Activated CD4-positive, alpha-beta T cell treated with anti-CD3 and anti-CD28 coated beads, Interleukin-2, amount 10 ng/mL, durations not matched to agents 24 days and 14 days (primary cell): ENCODE data around the gene NCOA1. TPM values are rescaled to one million over a fixed set of nuclear protein-coding genes. Genes with fewer than 3 reads are reported as not detected.

Experiments
- DNase-seq: peaks from one replicate; pipeline ENCODE4 v3.0.0; 2022
- H3K27ac Mint-ChIP-seq: one replicate; pipeline ENCODE4 v1.8.0; 2022; ENCODE audit warnings: mild to moderate bottlenecking, mixed read lengths
- H3K27me3 Mint-ChIP-seq: one replicate; pipeline ENCODE4 v1.8.0; 2022; ENCODE audit warnings: mixed read lengths
- H3K36me3 Mint-ChIP-seq: one replicate; pipeline ENCODE4 v1.8.0; 2022; ENCODE audit warnings: low read depth, mild to moderate bottlenecking, mixed read lengths
- H3K4me1 Mint-ChIP-seq: one replicate; pipeline ENCODE4 v1.8.0; 2021; ENCODE audit warnings: mixed read lengths
- H3K4me3 Mint-ChIP-seq: one replicate; pipeline ENCODE4 v1.8.0; 2022; ENCODE audit warnings: mild to moderate bottlenecking, moderate library complexity, mixed read lengths
- H3K9me3 Mint-ChIP-seq: one replicate; pipeline ENCODE4 v1.8.0; 2021; ENCODE audit warnings: mixed read lengths
- intact Hi-C: fragments of 100-400 bp; cut with micrococcal nuclease; formaldehyde crosslinking; loops from one replicate; pipeline ENCODE4 v1.15.1; 2023
- total RNA-seq: library from RNA; stranded (reverse); gene quantifications from 2 replicates; pipeline ENCODE4 v1.2.3, GENCODE V29; 2022

NCOA1 gene
- total RNA-seq, 1 donor from 2014 or later = 25.9 TPM

DNA sequence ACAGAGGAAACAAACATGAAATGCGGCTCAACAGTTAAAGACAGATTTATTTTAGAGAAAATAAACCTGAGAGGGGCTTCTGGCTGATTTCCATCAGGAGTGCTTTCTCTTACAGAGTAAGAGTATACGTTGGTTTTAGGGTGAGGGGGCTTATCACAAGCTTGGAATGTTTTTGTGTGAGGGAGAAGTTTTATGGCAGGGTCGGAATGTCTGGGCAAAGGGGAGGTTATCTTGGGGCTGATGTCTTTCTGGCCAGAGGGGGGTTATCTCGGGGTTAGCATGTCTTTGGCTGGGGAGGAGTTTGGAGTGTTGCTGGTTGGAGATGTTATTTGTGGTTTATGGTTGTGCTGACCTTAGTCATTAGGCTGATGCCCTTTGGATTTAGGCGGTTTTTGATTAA is 280.0 kb downstream of the NCOA1 start:
- Mint-ChIP-seq H3K27ac (no peak overlapping the region), H3K27me3 (no peaks in the 10 kb centered on the region), H3K4me3 (no peak overlapping the region), H3K9me3 (no peaks in the 10 kb centered on the region), H3K36me3 (peaks cover 13% of the 10 kb centered on the region), H3K4me1 (peaks cover 7% of the 10 kb centered on the region)
- intact Hi-C loops = no loop called here
- DNase-seq = no peak

DNA sequence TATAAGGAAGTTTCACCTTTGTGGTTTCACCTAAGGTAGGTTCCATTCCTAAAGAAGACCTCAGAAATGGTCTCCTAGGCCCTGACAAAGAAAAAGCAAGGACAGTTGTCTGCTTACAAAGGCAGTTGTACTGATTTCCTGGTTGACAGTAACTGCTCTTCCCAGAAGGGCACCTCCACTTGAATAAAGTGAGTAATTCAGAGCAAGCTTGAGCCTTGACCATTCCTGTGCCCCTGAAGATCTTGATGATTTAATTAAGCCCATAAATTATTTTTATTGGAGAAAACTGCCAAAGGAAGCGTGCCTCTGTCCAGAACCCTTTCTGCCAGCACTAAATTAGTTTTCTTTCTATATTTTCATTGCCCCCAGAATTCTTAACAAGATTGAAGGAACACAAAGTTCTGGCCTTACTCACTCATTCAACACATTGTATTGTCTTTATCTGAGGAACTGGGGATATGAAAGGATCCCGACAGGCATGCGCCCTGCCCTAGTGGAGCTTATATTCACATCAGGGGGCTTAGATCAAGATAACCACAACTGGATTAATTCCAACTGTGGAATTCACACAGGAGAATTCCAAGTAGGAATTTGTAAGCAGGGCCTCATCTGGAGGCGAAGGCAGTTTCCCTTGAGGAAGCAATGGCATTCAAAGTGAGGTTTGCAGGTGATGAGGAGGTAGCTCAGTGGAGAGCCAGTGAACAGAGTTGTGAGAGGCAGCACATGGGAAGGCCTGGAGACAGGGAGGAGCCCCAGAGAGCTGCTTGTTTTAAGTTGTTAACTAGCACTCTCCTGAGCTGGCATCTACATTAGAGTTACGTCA is 280.9 kb downstream of the NCOA1 start:
- Mint-ChIP-seq H3K4me3 (no peak overlapping the region), H3K27me3 (no peaks in the 10 kb centered on the region), H3K36me3 (peaks cover 9% of the 10 kb centered on the region), H3K27ac (no peak overlapping the region), H3K4me1 (no peaks in the 10 kb centered on the region), H3K9me3 (no peaks in the 10 kb centered on the region)
- no peak for DNase-seq
- intact Hi-C loops = no loop called here

DNA sequence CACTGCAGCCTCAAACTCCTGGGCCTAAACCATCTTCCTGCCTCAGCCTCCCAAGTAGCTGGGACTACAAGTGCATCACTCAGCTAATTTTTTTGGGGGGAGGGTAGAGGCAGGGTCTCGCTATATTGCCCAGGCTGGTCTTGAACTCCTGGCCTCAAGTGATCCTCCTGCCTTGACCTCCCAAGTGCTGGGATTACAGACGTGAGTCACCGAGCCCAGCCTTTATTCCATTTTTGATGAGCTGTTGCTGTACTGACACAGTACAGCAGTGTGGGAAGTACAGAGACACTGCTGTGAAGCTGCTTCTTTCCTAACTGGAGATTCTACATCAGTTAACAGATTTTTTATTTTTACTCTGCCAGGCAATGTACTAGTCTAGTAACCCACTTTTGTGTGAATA is 283.3 kb downstream of the NCOA1 start:
- peaks cover 3% of the 10 kb centered on the region for H3K27me3 Mint-ChIP-seq
- peaks cover 6% of the 10 kb centered on the region for H3K36me3 Mint-ChIP-seq
- DNase-seq = no peak
- H3K9me3 Mint-ChIP-seq = no peaks in the 10 kb centered on the region
- no peaks in the 10 kb centered on the region for H3K4me1 Mint-ChIP-seq
- no peak overlapping the region for H3K4me3 Mint-ChIP-seq
- no peak overlapping the region for H3K27ac Mint-ChIP-seq
- intact Hi-C loops = no loop called here

DNA sequence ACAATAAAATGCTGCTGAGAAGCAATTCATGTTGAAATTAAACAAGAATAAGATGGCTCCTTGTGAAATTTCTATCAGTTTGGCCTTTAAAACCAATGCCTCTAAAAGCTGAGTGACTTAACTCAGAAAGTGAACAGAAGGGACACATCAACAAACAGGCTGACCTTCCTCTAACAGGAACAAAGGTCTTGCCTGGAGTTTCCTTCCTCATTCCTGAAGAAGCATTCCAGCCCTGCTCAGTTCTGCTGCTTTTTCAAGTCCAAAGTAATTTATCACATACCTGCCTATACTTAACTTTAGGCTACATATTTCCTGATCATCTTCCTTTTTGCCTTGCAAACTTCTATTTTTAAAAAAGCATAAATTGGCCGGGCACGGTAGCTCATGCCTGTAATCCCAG is 288.1 kb downstream of the NCOA1 start:
- peaks cover 10% of the 10 kb centered on the region for H3K27me3 Mint-ChIP-seq
- no peak overlapping the region for H3K4me3 Mint-ChIP-seq
- peaks cover 7% of the 10 kb centered on the region for H3K9me3 Mint-ChIP-seq
- H3K4me1 Mint-ChIP-seq = no peaks in the 10 kb centered on the region
- no peak for DNase-seq
- intact Hi-C loops = no loop called here
- no peak overlapping the region for H3K27ac Mint-ChIP-seq
- no peaks in the 10 kb centered on the region for H3K36me3 Mint-ChIP-seq

DNA sequence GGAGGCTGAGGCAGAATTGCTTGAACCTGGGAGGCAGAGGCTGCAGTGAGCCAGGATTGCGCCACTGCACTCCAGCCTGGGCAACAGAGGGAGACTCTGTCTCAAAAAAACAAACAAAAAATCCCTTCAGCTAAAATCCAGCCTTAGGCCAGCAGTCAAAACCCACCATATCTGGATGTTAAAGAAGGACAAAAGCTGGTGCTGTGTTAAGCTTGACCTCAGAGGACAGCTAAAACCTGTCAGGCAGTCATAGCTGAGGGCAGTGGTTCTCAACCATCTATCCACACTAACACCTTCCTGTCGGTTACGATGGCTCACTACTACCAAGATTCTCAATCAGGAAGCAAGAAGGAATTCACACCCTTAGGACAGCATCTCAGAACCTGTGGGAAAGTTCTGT is 292.6 kb downstream of the NCOA1 start:
- no peak for DNase-seq
- no peaks in the 10 kb centered on the region for H3K36me3 Mint-ChIP-seq
- H3K9me3 Mint-ChIP-seq = peaks cover 7% of the 10 kb centered on the region
- no peak overlapping the region for H3K4me3 Mint-ChIP-seq
- no peak overlapping the region for H3K27ac Mint-ChIP-seq
- H3K27me3 Mint-ChIP-seq = peaks cover 8% of the 10 kb centered on the region
- H3K4me1 Mint-ChIP-seq = no peaks in the 10 kb centered on the region
- intact Hi-C loops = no loop called here

DNA sequence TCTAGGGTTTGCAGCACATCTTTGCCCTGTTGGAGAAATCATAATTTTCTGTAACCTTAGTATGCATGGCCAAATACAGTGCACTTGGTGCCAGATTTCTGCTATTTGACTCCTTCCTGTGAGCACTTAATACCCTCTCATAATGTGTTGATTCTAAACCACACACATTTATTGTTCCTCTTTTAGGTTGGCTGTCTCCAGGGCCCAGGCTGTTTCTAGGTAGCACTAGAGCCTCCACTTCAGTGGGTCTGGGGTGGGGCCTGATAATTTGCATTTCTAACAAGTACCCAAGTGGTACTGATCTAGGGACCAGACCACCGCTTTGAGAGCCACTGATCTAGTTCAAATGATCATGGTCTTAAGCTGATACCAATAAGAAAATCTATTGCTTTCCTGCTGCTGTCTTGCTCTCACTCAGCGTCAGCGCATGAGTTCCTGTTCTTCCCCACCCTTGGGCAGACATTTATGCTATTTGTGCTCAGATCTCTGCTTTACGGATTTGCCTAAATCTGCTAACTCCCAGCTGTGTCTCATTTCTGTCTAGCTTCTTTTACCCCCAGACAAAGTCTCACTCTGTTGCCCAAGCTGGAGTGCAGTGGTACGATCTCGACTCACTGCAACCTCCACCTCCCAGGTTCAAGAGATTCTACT is 294.7 kb downstream of the NCOA1 start:
- peaks cover 3% of the 10 kb centered on the region for H3K9me3 Mint-ChIP-seq
- peaks cover 4% of the 10 kb centered on the region for H3K27me3 Mint-ChIP-seq
- no peaks in the 10 kb centered on the region for H3K4me1 Mint-ChIP-seq
- no peak overlapping the region for H3K4me3 Mint-ChIP-seq
- no peak overlapping the region for H3K27ac Mint-ChIP-seq
- intact Hi-C loops = no loop called here
- H3K36me3 Mint-ChIP-seq = peaks cover 2% of the 10 kb centered on the region
- no peak for DNase-seq

DNA sequence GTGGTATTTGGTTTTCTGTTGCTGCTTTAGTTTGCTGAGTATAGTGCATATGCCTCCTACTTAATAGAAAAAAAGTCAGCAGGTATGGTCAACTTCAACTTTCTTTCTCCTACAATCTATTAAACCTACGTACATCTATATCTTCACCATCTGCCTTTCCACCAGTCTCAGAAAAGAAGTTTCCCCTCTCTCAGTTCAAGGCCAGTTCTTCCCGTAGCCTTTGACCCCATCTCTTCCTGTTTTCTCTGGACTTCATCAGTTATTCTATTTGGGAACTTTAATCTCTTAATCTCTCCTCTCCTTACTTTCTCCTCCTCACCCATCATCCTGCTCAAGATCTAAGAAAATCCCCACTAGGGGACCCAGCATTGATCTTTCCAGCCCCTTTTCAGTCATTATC is 296.5 kb downstream of the NCOA1 start:
- intact Hi-C loops = no loop called here
- no peak for DNase-seq
- H3K27me3 Mint-ChIP-seq = no peaks in the 10 kb centered on the region
- no peak overlapping the region for H3K27ac Mint-ChIP-seq
- H3K4me3 Mint-ChIP-seq = no peak overlapping the region
- H3K9me3 Mint-ChIP-seq = no peaks in the 10 kb centered on the region
- peaks cover 2% of the 10 kb centered on the region for H3K36me3 Mint-ChIP-seq
- peaks cover 3% of the 10 kb centered on the region for H3K4me1 Mint-ChIP-seq

DNA sequence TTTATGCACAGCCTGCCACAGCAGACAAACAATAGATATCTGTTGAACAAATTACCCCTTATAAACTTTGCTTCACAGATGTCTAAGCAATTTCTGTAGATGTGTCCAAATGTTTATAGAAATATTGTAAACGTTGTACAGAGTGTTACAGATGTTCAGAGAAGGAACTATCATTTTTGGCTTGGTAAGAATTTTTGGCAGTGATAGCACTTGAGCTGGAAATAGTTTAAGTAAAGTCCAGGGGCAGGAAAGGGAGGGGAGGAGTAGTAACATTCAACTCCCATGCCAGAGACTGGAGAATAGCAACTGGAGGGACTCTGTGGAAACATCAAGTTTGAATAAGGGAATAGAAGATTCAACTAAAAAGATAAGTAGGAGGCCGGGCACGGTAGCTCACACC is 297.8 kb downstream of the NCOA1 start:
- no peak overlapping the region for H3K27ac Mint-ChIP-seq
- H3K27me3 Mint-ChIP-seq = peaks cover 2% of the 10 kb centered on the region
- peaks cover 8% of the 10 kb centered on the region for H3K4me1 Mint-ChIP-seq
- no peak overlapping the region for H3K4me3 Mint-ChIP-seq
- no peak for DNase-seq
- H3K9me3 Mint-ChIP-seq = no peaks in the 10 kb centered on the region
- H3K36me3 Mint-ChIP-seq = peaks cover 8% of the 10 kb centered on the region
- intact Hi-C loops = no loop called here

DNA sequence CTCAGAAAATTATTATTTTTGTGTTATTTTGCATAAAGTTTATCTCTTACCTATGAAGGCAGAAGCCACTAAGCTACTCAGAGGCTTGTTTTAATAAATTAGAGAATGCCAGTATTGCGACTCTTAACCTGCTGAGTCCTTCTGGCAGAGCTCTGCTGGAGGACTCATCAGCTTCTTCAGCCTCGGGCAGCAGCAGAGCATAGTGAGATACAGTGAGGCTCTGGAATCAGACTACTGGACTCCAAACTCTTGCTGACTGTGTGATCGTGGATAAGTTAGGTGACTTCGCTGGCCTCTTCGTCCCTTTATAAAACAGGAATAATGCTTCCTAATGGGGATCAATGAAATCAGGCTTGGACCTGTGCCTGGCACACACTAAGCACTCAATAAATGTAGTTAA is 300.4 kb downstream of the NCOA1 start:
- Mint-ChIP-seq H3K4me1 (peaks cover 23% of the 10 kb centered on the region), H3K27me3 (peaks cover 2% of the 10 kb centered on the region)
- intact Hi-C loops = loop anchor here (5.0 kb wide), 2 partner anchors 214 to 251 kb away; partner anchors contain the start of gene EFR3B

DNA sequence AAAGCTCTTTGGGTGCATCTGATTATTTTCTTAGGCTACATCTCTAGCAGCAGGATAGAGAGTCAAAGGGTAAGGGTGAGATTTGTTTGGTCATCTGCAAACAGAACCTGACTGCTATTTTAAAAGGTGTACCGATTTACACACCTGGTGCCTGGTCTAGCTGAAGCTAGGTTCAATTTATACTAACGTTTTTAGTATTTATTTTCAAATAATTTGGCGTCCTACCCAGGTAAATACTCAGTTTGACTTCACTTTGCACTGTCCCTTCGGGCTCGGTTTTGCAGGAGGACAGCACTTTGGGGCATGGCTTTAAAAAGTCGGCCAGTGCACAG is 301.5 kb downstream of the NCOA1 start:
- intact Hi-C loops = loop anchor here (2.0 to 5.0 kb wide), 5 partner anchors 34 to 302 kb away; partner anchors contain the start of genes DNAJC27, EFR3B and NCOA1
- H3K9me3 Mint-ChIP-seq = peaks cover under 1% of the 10 kb centered on the region
- H3K4me1 Mint-ChIP-seq = peaks cover 32% of the 10 kb centered on the region
- H3K36me3 Mint-ChIP-seq = peaks cover 32% of the 10 kb centered on the region
- peaks cover 2% of the 10 kb centered on the region for H3K27me3 Mint-ChIP-seq
- H3K4me3 Mint-ChIP-seq = peak overlapping the region; percentile 98
- H3K27ac Mint-ChIP-seq = peak overlapping the region; percentile 99
- no peak for DNase-seq

More for the DNA sequence above, 300.4 kb downstream of the NCOA1 start:
- Mint-ChIP-seq H3K9me3 (no peaks in the 10 kb centered on the region), H3K27ac (no peak overlapping the region), H3K36me3 (peaks cover 22% of the 10 kb centered on the region), H3K4me3 (no peak overlapping the region)
- DNase-seq = no peak

DNA sequence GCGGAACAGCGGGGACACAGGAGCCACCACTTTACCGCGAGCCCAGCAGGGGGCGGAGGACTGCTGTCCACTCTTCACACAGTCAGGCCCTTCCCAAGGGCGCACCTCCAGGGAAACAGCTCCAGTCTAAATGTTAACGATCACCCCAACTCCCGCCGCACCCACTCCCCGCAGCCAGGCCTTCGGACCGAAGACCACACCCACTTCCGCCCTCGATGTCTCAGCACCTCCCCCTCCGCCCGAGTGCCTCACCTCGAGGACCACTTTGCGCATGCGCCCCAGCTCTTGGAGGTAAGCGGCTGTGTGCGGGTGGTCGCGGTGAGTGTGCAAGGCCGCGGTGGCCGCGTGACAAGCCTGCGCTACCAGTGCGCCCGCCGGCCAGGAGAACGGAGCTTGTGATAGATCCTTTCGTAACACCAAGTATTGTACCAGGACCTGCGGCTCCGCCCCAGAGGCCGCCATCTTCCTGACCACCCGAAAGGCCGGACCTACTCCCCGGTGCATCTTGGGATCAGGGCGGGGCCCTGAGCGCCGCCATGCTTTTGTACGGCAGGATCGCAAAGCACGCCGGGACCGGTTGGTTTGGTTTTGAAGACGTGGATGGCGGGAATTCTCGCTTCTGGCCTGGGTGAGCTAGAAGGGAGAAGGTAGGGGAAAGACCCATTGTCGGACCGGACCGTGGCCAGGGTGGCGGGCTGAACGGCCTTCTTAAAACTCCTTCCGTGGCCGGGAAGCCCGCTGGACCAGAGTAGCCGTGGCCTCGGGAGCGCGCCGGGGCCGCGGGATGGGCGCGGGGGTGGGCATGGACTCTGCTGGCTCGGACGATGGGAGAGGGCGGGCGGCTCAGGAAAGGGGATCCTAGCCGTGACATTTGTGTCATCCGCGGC is 302.1 kb downstream of the NCOA1 start, which contains the start of the genes CENPO and PTRHD1:
Gene CENPO (plus strand): TSS at position 552 of the 887 bp plus-strand sequence. CDS start 495 bp downstream, outside the sequence.
Gene PTRHD1 (minus strand): TSS at position 518 of the 887 bp plus-strand sequence. CDS start 14 bp downstream, at position 504.
- Mint-ChIP-seq H3K36me3 (peaks cover 39% of the 10 kb centered on the region), H3K27me3 (peaks cover 2% of the 10 kb centered on the region), H3K4me3 (peak within 1 kb of the TSS; percentile 98), H3K9me3 (peaks cover 6% of the 10 kb centered on the region), H3K4me1 (peaks cover 37% of the 10 kb centered on the region), H3K27ac (peak within 1 kb of the TSS; percentile 99)
- DNase-seq = peak; percentile 98
- intact Hi-C loops = loop anchor here (2.0 to 5.0 kb wide), 5 partner anchors 34 to 302 kb away; partner anchors contain the start of genes DNAJC27, EFR3B and NCOA1

DNA sequence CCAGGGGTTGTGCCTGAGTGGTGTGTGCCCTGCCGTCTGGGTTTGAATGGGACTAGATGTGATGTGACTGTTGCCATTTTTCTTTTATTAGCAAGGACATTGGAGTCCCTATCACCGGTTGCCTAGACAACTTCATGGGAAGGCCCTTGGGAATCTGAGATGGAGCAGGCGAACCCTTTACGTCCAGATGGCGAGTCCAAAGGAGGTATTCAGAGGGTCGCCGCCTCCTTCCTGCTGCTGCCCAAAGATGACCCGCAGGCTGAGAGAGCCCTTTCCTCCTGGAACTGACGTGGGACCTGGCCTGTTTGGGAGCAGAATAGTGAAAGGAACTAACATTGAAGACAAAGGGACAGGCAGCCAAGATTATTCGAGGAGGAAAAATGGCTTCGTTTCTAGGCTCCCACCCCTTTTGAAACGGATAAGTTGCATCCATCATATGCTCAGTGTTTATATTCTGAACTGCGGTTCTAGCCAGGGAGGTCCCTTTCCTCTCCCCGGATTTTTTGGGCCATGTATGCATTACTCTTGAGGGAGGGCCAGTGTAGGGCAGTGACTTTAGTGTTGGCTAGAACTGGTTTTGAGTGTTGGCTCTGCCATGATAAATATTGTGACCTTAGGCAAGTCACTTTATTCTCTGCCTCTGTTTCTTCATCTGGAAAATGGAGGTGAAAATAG is 302.8 kb downstream of the NCOA1 start:
- peak overlapping the region; percentile 99 for H3K27ac Mint-ChIP-seq
- peak overlapping the region; percentile 98 for H3K4me3 Mint-ChIP-seq
- H3K27me3 Mint-ChIP-seq = peaks cover 2% of the 10 kb centered on the region
- H3K36me3 Mint-ChIP-seq = peaks cover 45% of the 10 kb centered on the region
- intact Hi-C loops = loop anchor here (2.0 to 5.0 kb wide), 5 partner anchors 33 to 303 kb away; partner anchors contain the start of genes DNAJC27, EFR3B and NCOA1
- peaks cover 37% of the 10 kb centered on the region for H3K4me1 Mint-ChIP-seq
- peaks cover 6% of the 10 kb centered on the region for H3K9me3 Mint-ChIP-seq
- DNase-seq = peak; percentile 74

DNA sequence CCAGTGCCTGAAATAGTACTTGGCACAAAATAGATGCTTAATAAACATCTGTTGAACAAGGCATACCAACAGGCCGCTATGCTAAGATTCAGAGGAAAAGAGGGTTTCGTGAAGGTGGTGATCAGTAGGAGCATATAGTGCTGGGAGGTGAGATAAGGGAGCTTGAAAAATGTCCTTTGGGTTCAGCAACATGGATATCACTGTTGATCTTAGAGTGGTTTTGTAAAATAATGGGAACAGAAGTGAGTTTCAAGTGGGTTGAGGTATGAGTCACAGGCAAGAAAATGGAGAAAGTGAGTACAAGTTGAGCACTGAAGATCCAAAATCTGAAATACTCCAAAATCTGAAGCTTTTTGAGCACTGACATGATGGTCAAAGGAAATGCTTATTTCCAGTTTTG is 306.6 kb downstream of the NCOA1 start:
- intact Hi-C loops = no loop called here
- Mint-ChIP-seq H3K27ac (peak overlapping the region; percentile 65), H3K4me3 (peak overlapping the region; percentile 6), H3K9me3 (peaks cover 6% of the 10 kb centered on the region), H3K27me3 (peaks cover 2% of the 10 kb centered on the region), H3K36me3 (peaks cover 71% of the 10 kb centered on the region), H3K4me1 (peaks cover 37% of the 10 kb centered on the region)
- DNase-seq = no peak
